PFSK-1 (cell line): ENCODE results near the gene EPHB6.

Experiments
- POLR2AphosphoS5 ChIP-seq: IDR thresholded peaks from 2 replicates; pipeline ENCODE4 v1.6.1; 2012; ENCODE audit warnings: low read depth, mild to moderate bottlenecking, control low read depth, low read length, moderate library complexity
- REST ChIP-seq, 2 experiments: IDR thresholded peaks; 2 replicates each; pipeline versions ENCODE4 v1.6.1 to v1.8.0; 2011 to 2012; ENCODE audit warnings: low read depth in 2 of 2, low read length in 2 of 2, control low read depth in 1 of 2, inconsistent platforms in 1 of 2, mild to moderate bottlenecking in 1 of 2, moderate library complexity in 1 of 2; ENCODE audit not compliant: insufficient read depth in 1 of 2
- SIN3A ChIP-seq: IDR thresholded peaks from 2 replicates; pipeline ENCODE4 v1.6.1; 2012; ENCODE audit warnings: mild to moderate bottlenecking, low read length, moderate library complexity, borderline replicate concordance; ENCODE audit not compliant: insufficient read depth

- TF ChIP-seq REST (IDR thresholded peaks at IDR 0.05; ENCODE audit: insufficient read depth in 1 of 2, low read depth in 2 of 2, low read length in 2 of 2) (no peak), SIN3A (no peak), POLR2AphosphoS5 (no peak)
Measured at GRCh38 chr7:142864980-142865747, 10.3 kb downstream of the EPHB6 start.
